Stimulated activated CD4-positive, alpha-beta T cell treated with anti-CD3 and anti-CD28 coated beads, Interleukin-1b, Interleukin-23, amount 100 ng/mL, for 4 hours (primary cell): Measurements from ENCODE around the gene LRP2BP.

Source experiments
- DNase-seq, 2 donors: peaks; one replicate each; pipeline ENCODE4 v3.0.0-alpha.2; 2020; ENCODE audit warnings: low read depth in 2 of 2

The LRP2BP gene

GRCh38 chr4:185395238-185395955 is at the start of gene LRP2BP:
TSS of gene LRP2BP (minus strand) at chr4:185395924. CDS start at chr4:185378186, 17,738 bp downstream.
- no peak for DNase-seq

DNA sequence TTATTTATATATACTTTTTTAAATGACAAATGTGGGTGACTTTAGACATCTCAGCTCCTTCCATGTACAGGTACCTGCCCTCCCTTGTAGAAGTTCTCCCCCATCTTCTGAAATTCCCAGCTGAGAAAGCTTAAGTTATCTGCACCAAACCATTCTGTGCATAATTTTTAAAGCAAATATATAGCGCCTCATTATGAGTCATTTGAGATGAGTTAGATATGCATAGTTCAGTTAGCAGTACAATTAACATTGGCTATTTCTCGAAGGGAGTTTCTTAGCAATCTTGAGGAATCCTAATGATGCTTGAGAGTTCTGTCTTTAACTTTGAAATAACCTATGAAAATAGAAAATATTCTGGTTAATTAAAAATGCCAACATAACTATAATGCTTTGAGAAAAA is 49.5 kb upstream of the LRP2BP start:
- DNase-seq, result no peak

DNA sequence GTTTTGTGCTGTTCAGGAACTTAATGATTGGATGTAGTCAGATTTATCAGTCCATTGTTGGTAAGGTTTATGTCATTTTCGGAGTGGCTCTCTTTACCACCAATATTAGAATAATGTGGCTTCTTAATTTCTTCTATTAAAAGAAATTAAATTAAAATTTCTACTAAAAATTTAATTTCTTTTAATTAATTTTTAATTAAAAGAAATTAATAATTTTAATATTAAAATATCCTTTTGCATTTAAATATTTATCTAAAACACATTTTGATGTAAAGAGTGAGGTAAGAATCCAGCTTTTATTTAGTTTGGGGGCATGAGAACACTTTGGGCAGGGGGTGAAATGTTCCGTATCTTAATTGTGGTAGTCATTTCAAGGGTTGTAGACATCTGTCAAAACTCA is 45.8 kb upstream of the LRP2BP start:
- DNase-seq, result no peak

DNA sequence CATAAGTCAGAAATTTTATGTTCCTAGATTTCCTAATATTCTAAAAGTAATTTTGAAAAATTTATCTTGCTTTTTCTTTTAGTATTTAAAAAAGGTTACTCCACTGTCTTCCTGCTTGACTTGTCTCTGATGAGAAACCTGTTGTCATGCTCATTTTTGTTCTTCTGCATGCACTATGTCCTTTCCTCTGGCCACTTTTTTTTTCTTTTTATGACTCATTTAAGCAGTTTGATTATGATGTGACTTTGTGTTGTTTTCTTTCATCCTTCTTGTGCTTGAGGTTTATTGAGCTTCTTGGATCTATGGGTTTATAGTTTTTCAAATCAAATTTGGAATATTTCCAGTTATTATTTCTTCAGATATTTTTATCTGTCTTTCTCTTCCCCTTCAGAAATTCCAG is 42.1 kb upstream of the LRP2BP start:
- no peak for DNase-seq

- DNase-seq, result no peak
Measured at GRCh38 chr4:185435466-185435865, 39.7 kb upstream of the LRP2BP start.

DNA sequence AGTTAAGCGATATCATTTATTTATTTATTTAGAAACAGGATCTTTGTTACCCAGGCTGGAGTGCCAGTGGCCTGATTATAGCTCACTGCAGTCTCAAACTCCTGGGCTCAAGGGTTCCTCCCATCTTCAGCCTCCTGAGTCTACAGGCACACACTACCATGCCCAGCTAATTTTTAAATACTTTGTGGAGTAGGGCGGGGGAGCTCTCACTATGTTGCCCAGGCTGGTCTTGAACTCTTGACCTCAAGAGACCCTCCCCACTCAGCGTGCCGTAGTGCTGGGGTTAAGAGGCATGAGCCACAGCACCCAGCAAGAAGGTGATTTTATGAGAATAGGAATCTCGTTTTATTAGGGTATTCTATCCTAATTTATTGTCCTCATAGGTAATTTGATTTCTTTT is 33.9 kb upstream of the LRP2BP start:
- no peak for DNase-seq

- DNase-seq, result no peak
Measured at GRCh38 chr4:185426960-185427688, 31.4 kb upstream of the LRP2BP start.

DNA sequence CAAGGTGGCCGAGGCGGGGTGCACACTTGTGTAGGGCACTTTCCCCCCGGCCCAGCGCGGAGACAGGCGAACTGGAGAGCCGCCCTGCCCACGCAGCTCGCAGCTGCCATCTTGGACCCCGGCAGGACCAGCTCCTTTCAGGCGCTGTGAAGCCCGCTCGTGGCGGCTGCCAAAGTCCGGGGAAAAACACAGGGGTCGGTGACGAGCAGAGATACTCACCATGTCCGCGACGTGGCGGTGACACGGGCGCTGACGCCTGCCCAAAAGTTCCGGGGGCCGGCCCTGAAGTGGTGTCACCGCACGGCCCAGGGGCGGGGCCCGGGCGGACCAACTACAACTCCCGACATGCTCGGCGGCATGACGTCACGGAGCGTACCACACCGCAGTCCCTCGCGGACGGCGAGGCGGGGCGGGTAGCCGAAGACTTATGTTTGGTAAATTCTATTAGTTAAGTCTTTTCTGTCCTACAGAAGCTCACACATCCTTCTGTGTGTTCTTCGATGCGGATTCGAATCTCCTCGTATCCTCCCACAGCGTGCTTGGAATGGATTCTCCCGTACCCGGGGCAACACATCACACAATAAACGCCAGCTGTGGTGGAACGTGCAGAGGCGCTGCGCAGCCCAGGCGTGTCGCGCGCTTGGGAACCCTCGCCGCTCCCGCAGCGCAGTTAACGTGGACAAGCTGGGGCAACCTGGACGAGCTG is 30.1 kb upstream of the LRP2BP start, which contains the start of gene UFSP2:
Gene UFSP2 (minus strand): TSS at position 318 of the 706 bp plus-strand sequence. CDS start 96 bp downstream, at position 222.
- peak; percentile 79 to 85 for DNase-seq

DNA sequence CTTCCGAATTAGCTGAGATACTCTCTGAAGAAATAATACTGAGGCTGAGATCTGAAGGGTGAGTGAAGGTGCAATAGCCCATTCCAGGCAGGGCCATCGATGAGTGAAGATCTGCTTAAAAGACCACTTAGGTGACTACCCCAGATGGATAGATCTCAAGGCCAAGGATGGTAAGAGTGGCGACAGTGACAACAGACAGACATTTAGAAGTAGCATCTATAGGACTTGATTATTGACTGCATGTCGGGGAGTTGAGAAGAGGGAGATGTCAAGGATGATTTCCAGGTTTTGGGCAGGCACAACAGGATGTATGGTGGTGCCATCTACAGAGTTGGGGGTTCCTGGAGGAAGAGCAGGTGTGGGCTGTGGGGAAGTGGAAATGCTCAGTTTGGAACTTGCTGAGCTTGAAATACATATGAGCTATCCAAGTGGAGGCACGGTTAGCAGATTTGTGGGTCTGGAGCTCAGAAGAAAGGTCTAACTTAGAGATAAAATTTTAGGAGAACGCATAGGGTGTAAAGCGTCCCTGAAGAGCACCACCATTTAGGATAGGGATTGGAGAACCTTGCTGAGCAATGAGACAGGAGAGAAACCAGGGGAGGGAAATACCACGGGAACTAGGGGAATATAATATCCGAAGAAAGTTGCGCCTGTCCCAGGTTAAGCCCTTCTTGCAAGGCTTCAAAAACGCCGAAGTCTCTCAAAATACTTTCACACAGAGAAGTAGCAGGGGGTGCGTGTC is 29.4 kb upstream of the LRP2BP start:
- DNase-seq, result no peak

- DNase-seq, result no peak
Measured at GRCh38 chr4:185421366-185422124, 25.8 kb upstream of the LRP2BP start.

DNA sequence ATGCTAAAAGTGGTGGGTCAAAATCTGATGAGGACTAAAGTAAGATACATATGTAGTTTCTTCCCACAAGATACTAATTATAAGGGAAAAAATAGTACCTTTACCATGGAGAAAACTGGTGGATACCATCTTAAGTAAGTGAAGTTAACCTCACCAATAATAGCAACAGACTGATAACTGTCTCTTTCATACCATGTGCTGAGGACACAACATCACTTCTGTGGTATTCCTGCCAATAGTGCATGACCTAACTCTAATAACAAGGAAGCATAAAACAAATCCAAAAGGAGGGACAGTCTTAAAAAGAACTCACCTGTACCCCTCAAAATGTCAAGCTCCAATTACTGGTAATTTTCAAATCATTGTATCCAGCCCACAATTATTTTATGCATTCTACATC is 21.2 kb upstream of the LRP2BP start:
- no peak for DNase-seq

- no peak for DNase-seq
Measured at GRCh38 chr4:185412412-185412811, 16.7 kb upstream of the LRP2BP start.

GRCh38 chr4:185411849-185412248 is 16.1 kb upstream of the LRP2BP start:
- no peak for DNase-seq

GRCh38 chr4:185408432-185408831 is 12.7 kb upstream of the LRP2BP start:
- no peak for DNase-seq

DNA sequence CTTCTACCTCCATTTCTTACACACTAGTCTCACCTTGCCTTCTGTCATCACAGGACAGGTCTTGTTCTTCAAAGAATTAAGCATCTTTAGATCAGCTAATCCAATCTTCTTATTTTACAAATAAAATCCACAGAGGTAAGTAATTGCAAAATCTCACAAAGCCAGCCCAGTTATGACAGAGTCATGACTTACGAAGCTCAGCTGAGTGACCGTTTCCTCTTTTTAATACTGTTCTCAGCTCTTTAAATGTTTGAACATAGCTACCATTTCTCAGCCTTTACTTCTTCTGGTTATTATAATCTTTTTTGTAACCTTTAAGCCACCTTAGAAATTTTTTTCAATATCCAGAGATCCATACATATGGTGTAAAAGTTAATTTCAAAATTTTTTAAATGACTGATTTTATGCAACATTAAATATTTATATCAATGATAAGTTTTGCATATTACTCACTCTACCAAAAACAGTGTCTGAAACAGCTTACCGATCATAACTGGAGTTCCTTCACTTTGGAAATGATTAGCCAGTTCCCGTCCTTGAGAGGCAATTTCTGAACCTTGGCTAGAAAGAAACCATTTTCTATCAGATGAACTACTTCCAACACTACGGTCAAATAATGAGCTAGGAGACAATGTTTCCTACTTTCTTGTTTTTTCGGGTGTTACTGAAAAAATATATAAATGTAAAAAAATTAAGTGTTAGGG is 9.7 kb upstream of the LRP2BP start:
- DNase-seq, result no peak

GRCh38 chr4:185404031-185404430 is 8.3 kb upstream of the LRP2BP start:
- no peak for DNase-seq

GRCh38 chr4:185399466-185399865 is 3.7 kb upstream of the LRP2BP start:
- no peak for DNase-seq

DNA sequence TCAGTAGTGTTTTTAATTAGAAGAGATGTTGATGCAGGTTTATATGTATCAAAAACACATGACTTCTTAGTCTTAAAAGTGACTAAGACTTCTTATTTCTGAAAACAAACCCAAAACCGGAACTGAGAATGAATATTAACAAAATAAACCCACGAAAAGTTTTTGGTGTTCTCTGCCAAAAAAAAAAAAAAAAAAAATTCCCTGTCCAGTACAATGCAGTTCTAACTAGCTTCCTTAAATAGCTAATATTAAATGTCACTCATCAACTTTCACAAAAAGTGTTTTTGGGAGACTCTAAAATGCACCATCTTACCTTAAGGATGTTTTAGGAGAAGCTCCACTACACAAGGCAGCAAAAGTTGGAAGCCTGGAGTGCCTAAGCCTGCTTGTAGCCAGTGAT is 2.9 kb upstream of the LRP2BP start:
- no peak for DNase-seq

DNA sequence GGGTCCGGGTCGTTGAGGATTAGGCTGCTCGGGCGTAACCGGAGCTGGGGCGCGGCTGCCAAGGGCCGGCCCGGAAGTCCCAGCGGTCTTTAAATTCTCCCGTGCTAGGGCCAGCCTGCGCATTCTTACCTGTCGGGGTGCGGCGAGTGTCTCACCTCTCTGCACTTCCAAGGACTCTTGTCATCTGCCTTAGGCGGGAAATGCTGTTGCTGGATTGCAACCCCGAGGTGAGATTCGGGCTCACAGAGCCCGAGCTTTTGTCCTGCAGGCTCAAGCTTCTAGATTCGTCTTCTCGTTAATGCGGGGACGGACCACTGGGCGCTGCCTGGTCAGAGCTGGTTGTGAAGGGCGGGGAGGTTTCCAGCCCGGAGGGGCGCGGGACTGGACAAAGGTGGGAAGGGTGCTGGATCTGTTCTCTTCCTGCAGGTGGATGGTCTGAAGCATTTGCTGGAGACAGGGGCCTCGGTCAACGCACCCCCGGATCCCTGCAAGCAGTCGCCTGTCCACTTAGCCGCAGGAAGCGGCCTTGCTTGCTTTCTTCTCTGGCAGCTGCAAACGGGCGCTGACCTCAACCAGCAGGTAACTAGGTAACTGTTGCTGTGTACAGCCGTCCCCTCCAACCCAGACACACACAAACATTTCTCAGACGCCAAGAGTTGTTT is 1.1 kb upstream of the LRP2BP start, which contains the start of gene ANKRD37:
Gene ANKRD37 (plus strand): TSS at position 118 of the 662 bp plus-strand sequence. CDS start 83 bp downstream, at position 201.
- no peak for DNase-seq
